Measurements from ENCODE around the gene GAL3ST2.
"Not testable (repeated sequence)": the region's sequence is repeated elsewhere in the genome, so short reads cannot be mapped to it uniquely, and the experiment has no call there.

Gene GAL3ST2

DNA sequence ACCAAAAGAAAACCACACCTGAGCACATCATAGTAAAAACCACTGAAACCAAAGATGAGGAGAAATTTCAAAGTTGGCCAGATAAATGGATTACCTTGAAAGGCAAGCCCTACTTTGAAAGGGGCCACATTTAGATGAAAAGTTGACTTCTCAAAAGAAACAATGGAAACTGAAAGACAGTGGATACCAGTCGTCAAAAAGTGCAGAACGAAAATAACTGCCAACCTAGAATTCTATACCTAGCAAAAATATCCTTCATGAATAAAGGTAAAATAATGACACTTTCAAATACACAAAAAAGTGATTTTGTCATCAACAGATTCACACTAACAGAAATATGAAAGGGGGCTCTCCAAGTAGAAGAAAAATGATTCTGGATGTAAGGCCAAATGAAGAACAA is 50.8 kb downstream of the GAL3ST2 start:
- TF ChIP-seq, protein P1, sequence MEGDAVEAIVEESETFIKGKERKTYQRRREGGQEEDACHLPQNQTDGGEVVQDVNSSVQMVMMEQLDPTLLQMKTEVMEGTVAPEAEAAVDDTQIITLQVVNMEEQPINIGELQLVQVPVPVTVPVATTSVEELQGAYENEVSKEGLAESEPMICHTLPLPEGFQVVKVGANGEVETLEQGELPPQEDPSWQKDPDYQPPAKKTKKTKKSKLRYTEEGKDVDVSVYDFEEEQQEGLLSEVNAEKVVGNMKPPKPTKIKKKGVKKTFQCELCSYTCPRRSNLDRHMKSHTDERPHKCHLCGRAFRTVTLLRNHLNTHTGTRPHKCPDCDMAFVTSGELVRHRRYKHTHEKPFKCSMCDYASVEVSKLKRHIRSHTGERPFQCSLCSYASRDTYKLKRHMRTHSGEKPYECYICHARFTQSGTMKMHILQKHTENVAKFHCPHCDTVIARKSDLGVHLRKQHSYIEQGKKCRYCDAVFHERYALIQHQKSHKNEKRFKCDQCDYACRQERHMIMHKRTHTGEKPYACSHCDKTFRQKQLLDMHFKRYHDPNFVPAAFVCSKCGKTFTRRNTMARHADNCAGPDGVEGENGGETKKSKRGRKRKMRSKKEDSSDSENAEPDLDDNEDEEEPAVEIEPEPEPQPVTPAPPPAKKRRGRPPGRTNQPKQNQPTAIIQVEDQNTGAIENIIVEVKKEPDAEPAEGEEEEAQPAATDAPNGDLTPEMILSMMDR (IDR thresholded peaks at IDR 0.05; ENCODE audit: borderline replicate concordance, control extremely low read depth, extremely low read depth, insufficient read depth, missing control alignments): no peak
- no peak for DNase-seq (ENCODE audit: low spot score)
- in situ Hi-C loops (cut with MboI; ENCODE audit: low sequenced_read_pairs, unreplicated experiment): no loop called here

DNA sequence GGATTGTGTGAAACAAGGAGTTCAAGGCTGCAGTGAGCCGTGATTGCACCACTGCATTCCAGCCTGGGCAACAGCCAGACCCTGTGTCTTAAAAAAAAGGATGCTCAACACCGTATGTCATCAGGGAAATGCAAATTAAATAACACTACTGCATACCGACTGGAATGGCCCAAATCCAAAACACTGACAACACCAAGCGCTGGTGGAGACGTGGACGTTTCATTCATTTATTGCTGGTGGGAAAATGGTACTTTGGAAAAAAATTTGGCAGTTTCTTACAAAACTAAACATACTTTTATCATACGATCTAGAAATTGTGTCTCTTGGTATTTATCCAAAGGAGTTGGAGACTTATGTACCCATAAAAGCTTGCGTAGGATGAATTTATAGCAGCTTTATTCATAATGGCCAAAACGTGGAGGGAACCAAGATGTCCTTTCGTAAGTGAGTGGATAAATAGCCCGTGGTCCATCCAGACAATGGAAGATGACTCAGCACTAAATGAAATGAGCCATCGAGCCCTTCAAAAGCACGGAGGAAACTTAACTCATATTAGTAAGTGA is 56.6 kb downstream of the GAL3ST2 start:
- TF ChIP-seq, protein P1 (IDR thresholded peaks at IDR 0.05; ENCODE audit: borderline replicate concordance, control extremely low read depth, extremely low read depth, insufficient read depth, missing control alignments): no peak
- no peak for DNase-seq (ENCODE audit: low spot score)
- in situ Hi-C loops (cut with MboI; ENCODE audit: low sequenced_read_pairs, unreplicated experiment): no loop called here

DNA sequence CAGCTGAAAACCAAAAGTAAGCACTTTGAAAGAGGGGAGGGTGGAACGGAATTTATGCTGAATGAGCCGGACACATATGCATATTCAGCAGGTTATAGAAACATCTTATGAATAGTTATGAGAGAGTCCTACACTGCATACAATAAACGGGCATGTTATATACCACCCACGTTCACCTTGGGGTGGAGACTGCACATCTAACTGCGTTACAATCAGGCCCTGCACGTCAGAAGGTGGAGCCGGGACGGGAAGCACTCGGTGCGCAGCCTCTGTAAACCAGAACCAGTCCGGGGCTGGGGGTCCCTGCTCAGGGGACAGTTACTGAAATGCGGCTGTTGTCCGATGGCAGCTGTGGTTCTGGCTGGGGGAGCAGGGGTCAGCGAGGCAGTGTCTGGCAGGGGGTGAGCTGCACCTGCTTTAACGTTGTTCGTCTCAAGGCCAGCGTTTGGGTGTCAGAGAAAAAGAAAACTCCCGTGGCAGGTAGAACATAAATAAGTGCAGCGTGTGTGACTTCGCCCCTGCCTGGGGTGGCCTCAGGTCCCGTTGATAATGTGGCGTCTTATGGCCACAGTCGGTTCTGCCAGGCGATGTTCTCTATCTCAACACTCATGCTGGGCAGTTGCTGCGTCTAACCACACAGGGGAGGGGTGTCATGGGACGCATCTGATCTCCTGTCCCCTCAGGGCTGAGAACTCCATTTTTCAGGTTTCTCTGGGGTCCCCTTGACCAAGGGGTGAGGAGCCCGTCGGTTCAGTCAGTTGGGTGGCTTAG is 57.3 kb downstream of the GAL3ST2 start:
- DNase-seq (ENCODE audit: low spot score); in situ Hi-C loops (cut with MboI; ENCODE audit: low sequenced_read_pairs, unreplicated experiment): not testable (repeated sequence)

DNA sequence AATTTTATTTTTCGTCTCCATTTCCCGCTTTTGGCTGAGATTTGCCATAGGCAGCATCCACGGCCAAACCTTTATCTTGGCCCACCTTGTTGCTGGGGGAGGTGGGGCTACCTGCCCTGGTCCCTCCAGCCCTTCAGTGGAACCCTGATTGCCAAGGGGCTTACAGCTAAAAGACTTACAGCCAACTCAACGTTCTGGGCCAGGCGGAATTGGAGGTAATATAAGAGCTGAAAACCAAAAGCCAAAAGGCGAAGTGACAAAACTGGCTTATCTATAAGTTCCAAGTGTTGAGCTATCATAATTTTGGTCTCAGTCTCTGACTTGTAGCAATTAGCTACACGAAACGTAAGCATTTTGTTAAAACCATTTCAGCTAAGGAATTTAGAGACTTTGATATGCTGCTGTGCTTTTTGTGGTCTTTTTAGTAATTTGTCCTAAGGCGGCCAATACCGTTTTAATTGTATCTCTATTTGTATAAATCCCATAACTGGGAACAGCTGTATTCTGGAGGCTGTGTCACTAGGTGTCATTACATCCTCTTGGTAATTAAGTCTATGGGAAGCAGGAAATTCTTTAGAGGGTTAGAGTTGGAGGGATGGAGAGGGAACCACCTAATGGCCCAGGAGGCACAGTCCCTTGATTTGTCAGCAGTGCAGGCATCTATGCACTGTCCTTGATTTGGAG is 58.0 kb downstream of the GAL3ST2 start:
- TF ChIP-seq, protein P1 (IDR thresholded peaks at IDR 0.05; ENCODE audit: borderline replicate concordance, control extremely low read depth, extremely low read depth, insufficient read depth, missing control alignments): no peak
- DNase-seq (ENCODE audit: low spot score): no peak
- in situ Hi-C loops (cut with MboI; ENCODE audit: low sequenced_read_pairs, unreplicated experiment): no loop called here

DNA sequence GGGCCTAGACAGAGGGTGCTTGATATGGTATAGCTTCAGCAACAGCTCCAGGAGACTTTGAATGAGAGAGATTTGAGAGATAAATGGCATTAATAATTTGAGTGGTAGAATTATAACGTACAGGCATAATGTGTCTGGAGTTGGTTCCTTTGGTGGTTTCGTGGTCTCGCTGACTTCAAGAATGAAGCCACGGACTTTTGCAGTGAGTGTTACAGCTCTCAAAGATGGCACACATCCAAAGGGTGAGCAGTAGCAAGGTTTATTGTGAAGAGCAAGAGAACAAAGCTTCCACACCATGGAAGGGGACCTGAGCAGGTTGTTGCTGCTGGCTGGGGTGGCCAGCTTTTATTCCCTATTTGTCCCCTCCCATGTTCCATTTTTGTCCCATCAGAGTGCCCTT is 59.0 kb downstream of the GAL3ST2 start:
- no peak for DNase-seq (ENCODE audit: low spot score)
- TF ChIP-seq, protein P1 (IDR thresholded peaks at IDR 0.05; ENCODE audit: borderline replicate concordance, control extremely low read depth, extremely low read depth, insufficient read depth, missing control alignments): no peak
- in situ Hi-C loops (cut with MboI; ENCODE audit: low sequenced_read_pairs, unreplicated experiment): no loop called here

DNA sequence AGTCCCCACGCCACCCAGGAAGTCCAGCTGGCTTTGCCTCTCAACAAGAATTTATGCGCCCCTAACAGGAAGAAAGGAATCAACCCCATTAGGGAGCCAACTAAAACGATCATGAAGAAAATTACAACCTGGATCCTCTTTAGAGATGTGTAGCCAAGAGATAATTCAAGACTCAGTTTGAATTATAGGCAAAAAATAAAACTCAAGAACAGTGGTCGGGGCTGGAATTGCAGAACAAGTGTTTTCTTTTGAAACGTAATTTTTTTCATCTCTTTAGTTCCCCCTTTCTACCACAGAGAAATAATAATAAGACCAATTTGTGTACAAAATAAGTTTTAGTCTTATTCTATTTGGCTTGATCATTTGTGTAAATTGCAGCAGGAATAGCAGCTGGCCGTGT is 59.7 kb downstream of the GAL3ST2 start:
- TF ChIP-seq, protein P1 (IDR thresholded peaks at IDR 0.05; ENCODE audit: borderline replicate concordance, control extremely low read depth, extremely low read depth, insufficient read depth, missing control alignments): no peak
- in situ Hi-C loops (cut with MboI; ENCODE audit: low sequenced_read_pairs, unreplicated experiment): no loop called here
- DNase-seq (ENCODE audit: low spot score): no peak
